OCI-LY1 (cell line): ENCODE results near the gene COMMD8.

Experiments used
- CTCF ChIP-seq: fragments of 200-600 bp; sonication (generic), shearing (Covaris generic); IDR thresholded peaks from 2 replicates; pipeline ENCODE4 v1.5.1; 2017; ENCODE audit warnings: mild to moderate bottlenecking, antibody characterized with exemption, low read length, moderate library complexity, mixed read lengths
- EZH2 ChIP-seq: fragments of 200-600 bp; sonication (generic), shearing (Covaris generic); IDR thresholded peaks from 2 replicates; pipeline ENCODE4 v1.8.0; 2017; ENCODE audit warnings: borderline replicate concordance, mixed run types, mild to moderate bottlenecking, antibody characterized with exemption, low read length, moderate library complexity, mixed read lengths

GRCh38 chr4:47462799-47463234, 685 bp downstream of the COMMD8 start:
- TF ChIP-seq CTCF, result no peak
- TF ChIP-seq EZH2, result no peak
